GM18499 (cell line): ENCODE results near the gene CTBP2.
"Not testable (repeated sequence)": the region's sequence is repeated elsewhere in the genome, so short reads cannot be mapped to it uniquely, and the experiment has no call there.

ENCODE experiments used
- ATAC-seq: cut with Tn5 transposase; IDR thresholded peaks from one replicate; pipeline ENCODE4 v1.9.1; 2021; ENCODE audit warnings: moderate number of reproducible peaks; ENCODE audit not compliant: insufficient read depth, unreplicated experiment

Gene CTBP2

DNA sequence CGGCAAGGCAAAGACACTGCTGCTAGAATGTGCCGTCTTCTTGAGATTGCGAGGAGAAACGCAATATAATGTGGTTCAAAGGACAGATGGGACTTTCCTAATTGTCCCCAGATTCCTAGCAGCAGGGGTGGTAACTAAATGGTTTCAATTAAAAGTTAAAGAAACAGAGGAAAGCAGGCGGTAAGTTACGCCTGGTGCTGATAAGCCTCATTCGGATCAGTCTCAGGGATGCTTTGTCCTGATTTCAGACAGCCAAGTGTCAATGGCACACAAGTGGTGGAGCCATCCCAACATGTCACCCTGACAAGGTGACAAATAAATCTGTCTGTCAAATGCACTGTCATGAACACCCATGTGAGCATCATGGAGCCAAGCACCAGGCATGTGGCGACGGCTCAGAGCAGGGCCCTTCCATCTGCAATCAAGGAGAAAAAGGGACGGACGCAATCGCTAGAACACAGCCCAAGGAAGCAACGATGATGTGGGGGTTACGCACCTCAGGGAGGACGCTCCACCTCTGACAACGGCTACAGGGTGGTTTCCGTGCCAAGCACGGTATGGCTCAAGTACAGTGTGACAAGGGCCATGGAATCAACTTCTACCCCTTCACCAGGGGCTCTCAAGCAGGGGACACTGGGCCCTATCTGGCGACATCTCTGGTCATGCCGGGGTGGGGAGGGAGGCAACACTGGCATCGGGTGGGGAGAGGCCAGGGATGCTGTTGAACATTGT, 66.2 kb downstream of the CTBP2 start:
- ATAC-seq: no peak

DNA sequence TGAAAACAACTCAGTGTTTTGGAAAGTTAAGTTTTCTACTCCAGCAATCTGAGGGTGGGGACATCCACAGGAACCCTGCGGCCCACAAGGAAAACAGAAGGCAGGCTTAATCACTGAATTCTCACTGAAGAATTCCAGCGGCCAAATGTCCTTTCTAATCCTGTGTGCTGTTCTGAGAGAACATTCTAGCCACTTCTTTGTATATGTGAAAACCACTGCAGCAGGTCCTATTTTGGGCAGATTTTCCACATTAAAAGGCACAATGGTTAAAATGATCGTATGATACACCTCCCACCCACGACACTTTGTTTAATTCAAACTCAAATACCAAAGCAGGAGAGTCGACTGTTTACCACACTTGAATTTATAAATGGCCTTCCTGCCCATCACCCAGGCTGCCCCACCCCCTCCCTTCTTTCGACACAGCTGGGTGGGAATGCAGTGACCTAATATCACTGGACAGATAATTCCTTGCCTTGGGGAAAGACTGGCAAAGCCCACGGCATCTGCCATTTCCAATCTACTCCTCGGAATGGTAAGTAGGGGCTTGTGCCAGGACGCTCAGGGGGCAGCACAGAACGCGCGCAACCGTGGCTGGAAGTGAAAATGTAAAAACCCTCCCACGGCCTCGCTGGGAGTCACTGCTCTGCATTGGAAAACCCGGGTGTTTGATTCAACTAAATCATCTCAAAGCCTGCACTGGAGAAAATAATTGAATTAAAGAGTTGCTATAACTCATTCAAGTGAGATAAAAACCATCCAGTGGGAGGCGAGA, 67.0 kb downstream of the CTBP2 start:
- no peak for ATAC-seq

DNA sequence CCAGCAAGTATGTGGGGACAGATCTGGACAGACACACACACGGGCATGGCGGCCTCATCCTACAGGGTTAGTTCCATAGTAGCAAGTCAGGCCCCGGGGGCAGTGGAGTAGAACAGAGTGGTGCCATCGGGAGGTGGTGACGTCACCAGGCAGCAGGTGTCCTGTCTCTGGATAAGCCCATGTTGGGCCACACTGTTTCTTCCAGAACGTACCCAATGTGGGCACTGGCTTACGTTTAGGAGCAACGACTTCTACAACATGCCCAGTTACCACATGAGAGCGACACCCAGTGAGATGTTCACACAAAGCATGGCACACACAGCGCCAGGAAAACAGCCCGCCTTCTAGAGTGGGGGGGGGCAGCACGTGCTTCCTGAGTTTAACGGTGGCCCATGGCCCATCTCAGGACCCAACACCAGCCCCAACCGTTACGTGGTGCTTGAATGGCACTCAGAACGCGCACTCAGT, 67.8 kb downstream of the CTBP2 start:
- no peak for ATAC-seq

DNA sequence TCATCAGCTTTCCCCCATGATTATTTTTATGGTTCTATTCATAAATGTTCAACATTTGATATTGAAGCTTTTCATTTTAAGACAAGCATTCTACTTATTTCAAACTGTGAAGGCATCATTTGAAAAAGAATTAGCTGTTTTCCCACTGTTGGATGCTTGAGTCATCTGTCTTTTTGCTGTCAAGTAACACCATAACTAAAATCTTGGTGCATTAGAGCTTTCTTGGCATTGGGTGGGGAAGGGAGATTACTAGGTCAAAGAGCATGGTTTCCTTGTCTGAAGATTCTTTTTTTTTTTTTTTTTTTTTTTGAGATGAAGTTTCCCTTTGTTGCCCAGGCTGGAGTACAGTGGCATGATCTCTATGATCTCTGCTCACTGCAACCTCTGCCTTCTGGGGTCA, 68.5 kb downstream of the CTBP2 start:
- ATAC-seq: no peak

DNA sequence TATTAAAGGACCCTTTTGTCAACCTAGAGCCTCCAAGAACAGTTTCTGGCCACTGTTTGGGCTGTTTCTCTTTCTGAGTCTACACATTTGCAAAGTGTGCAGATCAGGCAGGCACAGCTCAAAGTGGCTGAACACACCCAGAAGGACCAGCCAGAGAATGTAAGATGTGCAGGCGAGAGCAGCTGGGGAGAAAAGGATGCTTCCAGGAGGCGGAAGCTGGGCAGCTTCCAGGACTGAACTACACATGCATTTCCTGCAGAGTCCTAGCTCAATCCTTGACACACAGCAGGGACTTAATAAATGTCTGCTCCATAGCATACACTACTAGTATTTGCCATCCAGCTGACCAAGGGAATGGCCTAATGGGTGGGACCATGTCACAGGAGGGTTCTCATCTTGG, 70.9 kb downstream of the CTBP2 start:
- ATAC-seq: no peak

DNA sequence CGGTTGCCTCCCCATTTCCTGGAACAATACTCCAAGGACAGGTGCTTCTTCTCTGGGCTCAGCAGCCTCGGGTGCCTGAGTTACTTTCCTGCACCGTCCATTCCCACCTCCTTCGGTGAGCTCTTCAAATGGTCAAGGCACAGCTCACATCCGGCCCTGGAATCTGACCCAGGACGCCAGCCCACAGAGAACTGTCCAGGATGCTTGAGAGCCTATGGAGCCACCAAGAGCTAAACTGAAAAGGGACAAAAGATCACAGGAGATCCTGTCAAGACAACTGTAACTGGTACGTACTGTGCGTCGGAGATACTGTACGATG, 72.5 kb downstream of the CTBP2 start:
- no peak for ATAC-seq

DNA sequence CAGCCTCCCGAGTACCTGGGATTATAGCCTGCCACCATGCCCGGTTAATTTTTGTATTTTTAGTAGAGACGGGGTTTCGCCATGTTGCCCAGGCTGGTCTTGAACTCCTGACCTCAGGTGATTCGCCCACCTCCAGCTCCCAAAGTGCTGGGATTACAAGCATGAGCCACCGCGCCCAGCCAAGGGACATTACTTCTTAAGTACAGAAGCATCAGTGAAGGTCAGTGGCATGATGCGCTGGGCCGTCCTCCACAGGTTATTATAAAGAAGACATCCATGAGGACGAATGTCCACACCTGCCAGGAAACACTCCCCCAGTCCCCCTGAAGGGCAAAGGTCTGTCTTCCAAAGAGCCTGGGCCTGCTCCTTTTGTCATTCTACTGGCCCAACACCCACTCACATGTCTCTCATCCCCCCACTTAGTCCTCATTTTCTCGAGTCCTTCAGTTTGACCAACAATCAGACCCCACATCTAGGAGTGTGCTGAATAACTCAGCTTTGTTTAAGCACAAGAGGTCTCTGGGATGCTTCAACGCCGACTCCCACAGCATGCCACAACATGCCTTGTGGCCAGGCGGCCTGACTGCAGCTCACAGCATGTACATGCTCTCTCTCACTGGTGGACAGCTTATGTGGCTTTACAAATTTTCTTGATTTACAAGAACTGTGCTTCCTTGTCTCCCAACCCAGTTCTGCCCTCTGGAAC, 73.0 kb downstream of the CTBP2 start:
- no peak for ATAC-seq

DNA sequence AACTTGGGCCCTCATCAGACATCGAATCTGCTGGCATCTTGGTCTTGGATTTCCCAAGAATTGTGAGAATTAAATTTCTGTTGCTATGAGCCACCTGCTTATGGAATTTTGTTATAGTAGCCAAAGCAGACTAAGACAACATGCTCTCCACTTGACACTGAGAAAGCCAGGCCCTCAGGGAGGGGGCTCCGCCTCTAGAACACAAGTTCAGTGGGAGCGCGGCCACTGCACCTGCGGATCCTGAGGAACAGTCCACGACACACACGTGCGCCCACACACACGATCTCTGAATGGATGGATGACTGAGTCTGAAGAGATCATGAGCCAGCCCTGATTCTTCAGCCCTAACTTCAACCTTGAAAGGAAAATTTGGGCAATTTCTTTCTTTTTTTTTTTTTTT, 73.7 kb downstream of the CTBP2 start:
- ATAC-seq: no peak

DNA sequence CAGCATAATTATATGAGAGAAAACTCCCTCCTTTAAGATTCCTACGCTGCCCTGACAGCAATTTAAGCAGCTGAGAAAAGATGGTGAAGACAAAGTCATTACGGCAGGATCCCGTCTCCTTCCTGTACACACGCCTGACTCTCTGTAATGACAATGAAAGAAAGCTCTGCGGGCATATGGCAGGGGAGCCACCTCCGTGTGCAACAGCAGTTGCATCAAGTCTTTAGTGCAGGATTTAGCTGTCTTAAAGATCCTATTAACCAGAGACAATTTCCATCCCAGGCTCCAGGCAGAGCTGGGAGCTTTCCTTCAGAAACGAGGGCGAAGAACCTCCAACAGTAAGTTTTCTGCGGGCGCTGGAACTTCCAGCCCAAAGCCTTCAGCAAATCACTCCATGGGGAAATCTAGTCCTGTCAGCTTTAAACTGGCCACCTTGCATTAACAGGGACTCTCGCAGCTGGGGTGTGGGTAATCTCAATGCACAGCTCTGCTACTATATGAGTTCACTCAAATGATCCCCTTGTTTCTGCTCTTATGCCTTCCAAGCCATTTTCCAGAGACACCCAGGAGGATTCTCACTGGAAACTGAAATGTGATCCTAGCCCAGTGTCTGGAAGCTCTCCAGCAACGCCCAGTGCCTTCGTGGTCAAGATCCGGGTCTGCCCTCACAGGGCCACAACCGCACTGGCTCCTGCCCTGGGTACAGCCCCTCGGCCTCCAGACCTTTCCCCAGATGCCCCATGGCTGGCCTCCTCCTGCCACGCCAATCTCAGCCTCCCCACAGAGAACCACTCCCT, 74.9 kb downstream of the CTBP2 start:
- no peak for ATAC-seq

DNA sequence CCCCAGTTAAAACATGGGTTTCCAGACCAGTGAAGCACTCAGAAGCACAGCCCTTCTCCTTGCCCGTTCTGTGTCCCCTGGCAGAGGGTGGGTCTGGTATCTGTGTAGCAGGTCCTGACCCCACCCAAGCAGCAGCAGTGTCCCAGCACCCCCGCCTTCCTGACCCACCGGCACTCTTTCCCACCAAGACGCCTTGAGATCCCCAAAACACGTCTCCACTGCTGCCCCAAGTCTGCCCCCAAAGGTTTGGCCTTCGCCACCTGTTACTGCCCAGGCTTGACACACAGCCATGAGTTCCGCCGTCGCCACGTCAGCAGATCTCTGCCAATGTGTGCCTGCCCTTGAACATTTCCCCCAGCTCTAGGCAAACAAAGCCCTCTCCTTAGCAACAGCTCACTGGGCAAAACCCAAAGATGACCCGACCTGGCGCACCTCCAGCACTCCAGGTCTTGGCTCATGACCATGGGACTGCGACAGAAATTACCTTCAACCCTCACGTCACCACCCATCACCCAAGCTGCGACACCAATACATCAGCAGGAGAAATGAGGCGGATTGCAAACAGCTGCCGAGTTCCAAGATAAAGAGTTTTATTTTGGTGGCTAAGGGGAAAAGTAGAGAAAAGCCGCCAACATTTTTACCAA, 75.6 kb downstream of the CTBP2 start:
- no peak for ATAC-seq

DNA sequence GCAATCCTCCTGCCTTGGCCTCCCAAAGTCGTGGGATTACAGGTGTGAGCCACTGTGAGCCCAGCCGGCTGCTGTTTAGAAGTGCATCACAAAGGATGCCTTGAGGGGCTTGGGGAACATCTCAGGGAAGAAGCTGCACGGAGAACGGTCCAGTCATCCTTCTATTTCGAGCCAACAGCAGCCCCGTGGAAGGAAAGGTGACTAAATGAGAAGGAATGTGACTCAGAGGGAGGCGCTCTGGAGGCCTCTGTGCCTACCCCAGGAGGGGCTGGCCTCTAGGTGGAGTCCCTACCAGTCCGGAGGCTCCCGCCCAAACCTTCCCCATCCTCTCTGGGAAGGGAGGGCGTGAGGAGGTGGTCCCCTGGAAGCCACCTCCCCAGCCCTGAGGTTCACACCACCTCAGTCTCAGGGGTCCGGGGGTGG, 76.2 kb downstream of the CTBP2 start:
- no peak for ATAC-seq

DNA sequence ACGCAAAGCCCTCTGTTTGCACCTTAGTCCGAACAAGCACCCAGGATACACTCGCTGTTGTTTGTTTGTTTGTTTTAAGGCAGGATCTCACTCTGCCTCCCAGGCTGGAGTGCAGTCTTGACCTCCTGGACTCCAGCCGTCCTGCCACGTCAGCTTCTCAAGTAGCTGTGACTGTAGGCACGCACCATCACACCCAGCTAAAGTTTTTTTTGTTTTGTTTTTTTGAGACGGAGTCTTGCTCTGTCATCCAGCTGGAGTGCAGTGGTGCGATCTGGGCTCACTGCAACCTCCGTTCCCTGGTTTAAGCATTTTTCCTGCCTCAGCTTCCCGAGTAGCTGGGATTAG, 76.8 kb downstream of the CTBP2 start:
- ATAC-seq: no peak

DNA sequence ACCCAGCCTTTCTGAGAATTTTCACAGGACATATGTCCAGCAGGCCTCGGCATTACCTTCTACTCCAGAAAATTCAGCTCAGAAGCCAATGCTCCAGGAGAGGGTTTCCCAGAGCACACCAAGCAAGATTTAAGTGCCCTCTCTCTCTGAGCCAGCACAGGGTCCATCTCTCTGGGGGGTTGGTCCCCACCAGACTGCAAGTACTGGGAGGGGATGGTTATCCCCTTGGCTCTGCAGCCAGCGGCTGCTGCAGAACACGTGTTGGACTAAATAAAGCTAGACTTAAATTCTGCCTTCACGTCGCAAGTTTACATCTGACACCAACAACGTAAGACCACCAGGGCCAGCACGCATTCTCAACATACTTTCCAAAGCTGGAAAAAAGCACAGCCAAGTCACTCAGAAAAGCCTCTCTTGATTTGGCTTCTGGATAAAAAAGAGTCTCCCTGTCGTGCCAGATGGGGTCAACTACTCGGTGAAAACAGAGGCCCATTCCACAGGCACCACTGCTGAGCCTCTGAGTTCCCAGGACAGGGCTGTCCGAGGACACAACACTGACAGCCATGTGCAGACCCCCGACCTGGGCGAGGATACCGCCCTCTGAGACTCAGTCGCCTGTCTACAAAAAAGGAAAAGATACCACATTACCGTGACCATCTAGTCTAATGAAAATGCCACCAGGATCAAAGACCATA, 77.3 kb downstream of the CTBP2 start:
- ATAC-seq: no peak

DNA sequence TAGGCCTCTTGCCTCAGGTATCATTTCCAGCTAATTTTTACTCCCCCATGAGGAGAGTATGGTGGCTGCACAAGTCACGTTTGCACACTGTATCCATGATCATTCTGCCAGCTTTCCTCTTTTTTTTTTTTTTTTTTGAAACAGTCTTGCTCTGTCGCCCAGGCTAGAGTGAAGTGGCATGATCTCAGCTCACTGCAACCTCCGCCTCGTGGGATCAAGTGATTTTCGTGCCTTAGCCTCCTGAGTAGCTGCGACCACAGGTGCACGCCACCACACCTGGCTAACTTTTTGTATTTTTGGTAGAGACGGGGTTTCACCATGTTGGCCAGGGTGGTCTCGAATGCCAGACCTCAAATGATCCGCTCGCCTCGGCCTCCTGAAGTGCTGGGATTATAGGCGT, 77.9 kb downstream of the CTBP2 start:
- not testable (repeated sequence) for ATAC-seq

DNA sequence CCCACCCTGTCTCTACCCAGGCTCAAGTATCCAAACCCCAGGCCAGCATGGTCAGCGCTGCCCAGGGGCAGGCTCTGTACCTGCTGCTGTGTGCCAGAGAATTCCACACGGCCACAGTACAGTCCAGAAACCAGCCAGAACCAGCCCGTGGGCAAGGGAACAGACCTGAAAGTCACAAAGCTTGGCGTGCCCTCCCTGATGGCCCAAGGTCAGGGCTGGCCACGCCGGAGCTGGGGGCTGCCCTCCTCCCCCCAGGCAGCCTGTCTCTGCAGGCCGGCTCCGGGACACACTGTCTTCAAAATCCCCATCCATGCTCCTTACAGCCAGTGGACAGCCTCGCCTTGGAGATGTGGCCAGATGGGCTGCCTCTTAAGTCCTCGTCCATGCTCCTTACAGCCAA, 78.4 kb downstream of the CTBP2 start:
- no peak for ATAC-seq

DNA sequence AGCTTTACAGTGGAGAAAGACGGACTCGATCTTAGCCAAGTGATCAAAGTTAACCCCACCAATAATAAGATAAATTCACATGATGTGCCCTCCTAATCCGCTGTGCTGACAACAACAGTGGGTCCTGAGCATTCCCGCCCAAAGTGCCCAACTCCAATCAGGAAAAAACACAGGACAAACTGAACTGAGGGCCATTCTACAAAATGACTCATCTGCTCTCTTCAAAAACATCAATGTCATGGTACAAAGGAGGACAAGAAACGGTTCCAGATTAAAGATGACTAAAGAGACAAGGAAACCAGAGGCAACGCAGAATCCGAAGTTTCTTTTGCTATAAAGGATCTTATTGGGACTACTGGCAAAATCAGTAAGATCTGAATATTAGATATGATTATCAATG, 79.4 kb downstream of the CTBP2 start:
- no peak for ATAC-seq

DNA sequence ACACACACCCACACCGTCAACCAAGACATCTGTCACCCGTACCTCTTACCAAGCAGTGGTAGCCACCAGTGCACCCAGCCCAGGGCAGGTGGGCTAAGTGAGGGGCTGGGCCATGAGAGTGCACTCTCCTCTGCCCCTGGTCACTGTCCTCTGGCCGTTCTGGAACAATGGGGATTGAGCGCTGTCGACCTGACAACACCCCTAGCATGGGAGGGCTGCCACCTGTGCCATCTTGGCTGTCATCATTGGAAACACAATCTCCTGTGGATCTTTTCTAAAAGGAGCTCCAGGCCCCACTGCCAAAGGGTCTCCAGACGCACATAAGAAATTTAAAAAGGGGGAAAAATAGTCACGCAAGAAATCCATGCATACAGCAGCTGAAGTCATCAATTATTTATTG, 80.1 kb downstream of the CTBP2 start:
- no peak for ATAC-seq

DNA sequence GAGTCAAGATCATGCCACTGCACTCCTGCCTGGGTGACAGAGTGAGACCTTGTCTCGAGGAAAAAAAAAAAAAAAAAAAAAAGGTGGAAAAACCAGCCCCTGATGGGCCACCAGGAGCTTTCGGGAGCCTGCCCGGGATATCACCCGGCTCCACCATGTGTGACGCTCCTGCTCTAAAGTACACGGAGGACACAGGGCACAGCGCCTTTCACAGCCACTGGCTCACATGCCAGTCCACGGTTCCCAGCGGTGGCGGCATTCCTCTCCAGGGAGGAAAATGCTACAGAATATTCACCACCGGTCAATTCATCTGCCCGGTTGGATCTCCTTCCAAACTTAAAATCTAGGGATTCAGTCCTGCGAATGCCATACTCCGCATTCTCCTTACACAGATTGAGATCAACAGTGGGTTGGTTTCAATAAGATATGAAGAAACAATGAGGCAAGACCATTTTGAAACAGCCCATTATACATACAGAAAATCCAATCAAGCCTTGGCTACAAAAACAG, 81.2 kb downstream of the CTBP2 start:
- ATAC-seq: no peak

DNA sequence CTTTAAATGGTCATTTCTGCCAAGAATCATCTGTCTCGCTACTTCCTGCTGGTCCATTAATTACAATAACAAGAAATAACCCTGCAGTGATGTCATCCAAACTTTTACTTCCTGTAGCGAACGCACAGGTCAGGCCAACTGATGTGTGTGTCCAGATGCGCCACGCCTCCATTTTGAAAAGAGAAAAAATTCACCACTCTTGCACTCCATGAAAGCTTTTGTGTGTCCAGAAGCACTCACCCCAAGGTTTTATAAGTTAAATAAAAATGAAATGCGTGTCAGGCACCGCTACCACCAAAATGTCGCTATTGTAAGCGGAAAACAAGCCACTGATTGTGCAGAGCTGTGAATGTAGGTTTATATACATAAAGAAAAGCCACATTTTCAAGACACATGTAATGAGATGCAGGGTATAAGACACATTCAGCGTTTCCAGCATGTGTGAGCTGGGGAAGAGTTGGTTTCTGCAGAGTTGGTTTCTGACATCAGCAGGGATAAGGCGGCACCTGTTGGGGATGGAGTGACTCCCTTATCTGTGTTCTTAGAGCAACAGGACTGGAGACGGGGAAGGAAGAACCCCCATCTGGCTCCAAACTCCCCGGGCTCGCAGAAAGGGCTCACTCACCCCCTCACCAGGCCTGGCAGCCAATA, 83.3 kb downstream of the CTBP2 start:
- no peak for ATAC-seq
